ENCODE measurements around the gene THUMPD2.
A peak's percentile ranks its signal among the peaks of the same experiment; 100 is the strongest.

Gene THUMPD2

DNA sequence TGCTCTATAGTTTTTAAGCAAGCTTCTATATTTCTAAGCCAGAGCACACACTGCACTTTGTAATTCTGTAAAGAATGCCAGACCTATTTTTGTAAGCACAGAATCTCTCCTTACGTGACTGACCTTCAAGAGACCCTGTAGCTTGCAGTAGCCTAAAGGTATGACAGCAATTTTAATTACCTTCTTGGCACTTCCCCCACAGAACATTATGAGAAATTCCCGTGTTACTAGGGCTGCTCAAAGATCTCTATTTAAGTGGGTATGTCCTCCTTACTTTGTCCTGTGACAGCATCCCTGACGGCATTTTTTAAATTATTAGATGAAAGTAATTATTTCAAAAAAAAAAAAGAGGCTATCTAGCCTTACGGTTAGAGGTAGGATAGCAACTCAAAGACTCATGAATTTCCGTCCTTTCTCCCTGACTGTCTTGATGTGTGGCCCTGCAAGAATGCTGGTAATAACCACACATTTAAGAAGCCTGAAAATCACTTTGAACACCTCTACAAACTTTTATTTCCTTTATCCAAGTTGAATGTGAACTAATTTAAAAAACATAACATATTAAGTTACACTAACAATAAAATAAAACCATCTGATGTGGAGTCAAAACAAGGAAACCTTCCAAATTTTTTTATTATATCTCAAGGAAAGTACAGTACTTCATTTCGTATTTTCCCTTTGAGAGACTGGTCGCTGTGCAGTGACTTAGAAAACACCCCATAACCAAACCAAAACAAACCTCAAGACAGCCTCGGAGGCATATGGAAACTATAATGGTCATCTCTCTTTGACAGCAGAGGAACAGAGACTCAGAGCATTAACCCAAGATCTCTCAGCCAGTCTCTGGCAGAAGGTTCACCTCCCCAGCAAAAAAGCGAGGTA, 54.9 kb downstream of the THUMPD2 start:
- H3K4me3 ChIP-seq (ENCODE audit: low read depth, low read length) = no peak overlapping the region
- in situ Hi-C loops (cut with HindIII; ENCODE audit: low sequenced_read_pairs) = no loop called here
- peak; percentile 28 for DNase-seq (ENCODE audit: low read depth, low spot score)
- TF ChIP-seq, protein P1, sequence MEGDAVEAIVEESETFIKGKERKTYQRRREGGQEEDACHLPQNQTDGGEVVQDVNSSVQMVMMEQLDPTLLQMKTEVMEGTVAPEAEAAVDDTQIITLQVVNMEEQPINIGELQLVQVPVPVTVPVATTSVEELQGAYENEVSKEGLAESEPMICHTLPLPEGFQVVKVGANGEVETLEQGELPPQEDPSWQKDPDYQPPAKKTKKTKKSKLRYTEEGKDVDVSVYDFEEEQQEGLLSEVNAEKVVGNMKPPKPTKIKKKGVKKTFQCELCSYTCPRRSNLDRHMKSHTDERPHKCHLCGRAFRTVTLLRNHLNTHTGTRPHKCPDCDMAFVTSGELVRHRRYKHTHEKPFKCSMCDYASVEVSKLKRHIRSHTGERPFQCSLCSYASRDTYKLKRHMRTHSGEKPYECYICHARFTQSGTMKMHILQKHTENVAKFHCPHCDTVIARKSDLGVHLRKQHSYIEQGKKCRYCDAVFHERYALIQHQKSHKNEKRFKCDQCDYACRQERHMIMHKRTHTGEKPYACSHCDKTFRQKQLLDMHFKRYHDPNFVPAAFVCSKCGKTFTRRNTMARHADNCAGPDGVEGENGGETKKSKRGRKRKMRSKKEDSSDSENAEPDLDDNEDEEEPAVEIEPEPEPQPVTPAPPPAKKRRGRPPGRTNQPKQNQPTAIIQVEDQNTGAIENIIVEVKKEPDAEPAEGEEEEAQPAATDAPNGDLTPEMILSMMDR (IDR thresholded peaks at IDR 0.05; ENCODE audit: low read depth, low read length) = no peak

DNA sequence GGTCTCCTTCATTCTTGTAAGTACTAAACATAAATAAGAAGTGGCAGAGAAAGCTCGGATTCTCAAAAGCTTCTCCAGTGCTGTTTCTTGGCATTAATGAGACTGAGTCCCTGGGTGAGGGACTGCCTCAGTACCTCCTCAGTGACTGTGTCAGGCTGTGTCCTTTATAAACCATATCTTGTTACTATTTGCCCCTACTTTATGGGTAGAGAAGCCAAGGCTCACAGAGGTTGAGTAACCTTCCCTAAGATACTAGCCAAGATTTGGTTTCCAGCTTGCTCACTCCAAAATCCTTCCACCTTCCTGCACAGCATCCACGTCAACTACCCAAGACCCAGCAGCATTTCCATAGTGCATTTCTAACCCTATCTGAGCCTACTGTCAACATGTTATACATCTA, 55.6 kb downstream of the THUMPD2 start:
- in situ Hi-C loops (cut with HindIII; ENCODE audit: low sequenced_read_pairs) = no loop called here
- TF ChIP-seq, protein P1 (IDR thresholded peaks at IDR 0.05; ENCODE audit: low read depth, low read length) = no peak
- no peak overlapping the region for H3K4me3 ChIP-seq (ENCODE audit: low read depth, low read length)
- no peak for DNase-seq (ENCODE audit: low read depth, low spot score)

DNA sequence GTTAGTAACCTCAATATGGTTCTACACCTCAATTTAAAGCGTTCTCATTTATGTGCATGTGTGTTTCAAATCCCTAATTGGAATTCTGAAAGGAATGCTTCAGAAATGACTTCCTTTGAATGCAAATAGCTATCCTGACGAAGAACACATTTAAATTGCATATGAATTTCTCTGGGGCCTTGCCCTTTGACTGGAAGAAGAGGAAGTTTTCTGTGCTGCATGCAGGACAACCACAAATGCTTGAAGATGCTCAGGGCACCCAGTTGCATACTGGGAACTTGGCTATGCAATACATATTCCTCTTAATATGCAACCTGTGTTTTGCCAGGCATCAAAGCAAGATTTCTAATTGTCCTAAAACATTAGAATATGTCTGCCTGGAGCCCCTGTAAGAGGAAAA, 58.1 kb downstream of the THUMPD2 start:
- TF ChIP-seq, protein P1 (IDR thresholded peaks at IDR 0.05; ENCODE audit: low read depth, low read length) = no peak
- DNase-seq (ENCODE audit: low read depth, low spot score) = no peak
- no peak overlapping the region for H3K4me3 ChIP-seq (ENCODE audit: low read depth, low read length)
- in situ Hi-C loops (cut with HindIII; ENCODE audit: low sequenced_read_pairs) = no loop called here

DNA sequence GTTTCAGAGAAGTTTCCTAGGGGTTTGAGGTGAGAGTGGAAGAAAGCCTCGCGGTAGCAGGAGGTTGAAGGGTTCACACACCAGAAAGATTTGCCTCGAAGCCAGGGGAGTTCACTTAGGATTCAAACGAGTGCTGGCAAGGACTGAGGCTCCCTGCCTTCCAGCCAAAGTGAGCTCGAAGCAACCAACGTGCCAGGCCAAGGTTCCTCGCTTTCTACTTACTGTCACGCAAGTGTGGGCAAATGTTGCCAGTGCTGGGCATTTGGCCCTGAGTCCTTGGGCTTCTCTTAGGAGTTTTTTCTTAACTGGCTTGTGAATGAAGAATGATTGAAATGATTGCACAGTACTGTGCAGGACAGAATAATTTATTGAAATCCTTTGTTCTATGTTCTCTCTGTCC, 59.7 kb downstream of the THUMPD2 start:
- in situ Hi-C loops (cut with HindIII; ENCODE audit: low sequenced_read_pairs) = no loop called here
- DNase-seq (ENCODE audit: low read depth, low spot score) = no peak
- H3K4me3 ChIP-seq (ENCODE audit: low read depth, low read length) = no peak overlapping the region
- TF ChIP-seq, protein P1 (IDR thresholded peaks at IDR 0.05; ENCODE audit: low read depth, low read length) = no peak

DNA sequence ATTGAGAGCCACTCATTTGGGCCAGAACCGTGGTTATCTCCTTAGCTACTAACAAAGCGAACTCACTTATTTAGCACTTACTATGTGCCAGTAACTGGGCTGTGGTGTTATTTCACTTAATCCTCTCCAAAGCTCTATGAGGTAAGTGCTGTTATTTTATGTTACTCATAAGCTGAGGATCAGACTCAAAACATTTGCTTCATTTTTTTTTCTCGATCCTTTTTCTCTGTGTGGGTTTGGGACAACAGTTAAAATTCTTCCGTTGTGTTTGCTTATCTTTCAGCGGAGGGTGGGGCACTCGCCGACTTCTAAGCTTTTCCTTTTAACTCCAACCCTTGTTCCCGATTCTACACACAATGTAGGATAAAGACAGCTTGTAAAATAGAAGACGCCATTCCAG, 60.6 kb downstream of the THUMPD2 start:
- in situ Hi-C loops (cut with HindIII; ENCODE audit: low sequenced_read_pairs) = no loop called here
- TF ChIP-seq, protein P1 (IDR thresholded peaks at IDR 0.05; ENCODE audit: low read depth, low read length) = no peak

DNA sequence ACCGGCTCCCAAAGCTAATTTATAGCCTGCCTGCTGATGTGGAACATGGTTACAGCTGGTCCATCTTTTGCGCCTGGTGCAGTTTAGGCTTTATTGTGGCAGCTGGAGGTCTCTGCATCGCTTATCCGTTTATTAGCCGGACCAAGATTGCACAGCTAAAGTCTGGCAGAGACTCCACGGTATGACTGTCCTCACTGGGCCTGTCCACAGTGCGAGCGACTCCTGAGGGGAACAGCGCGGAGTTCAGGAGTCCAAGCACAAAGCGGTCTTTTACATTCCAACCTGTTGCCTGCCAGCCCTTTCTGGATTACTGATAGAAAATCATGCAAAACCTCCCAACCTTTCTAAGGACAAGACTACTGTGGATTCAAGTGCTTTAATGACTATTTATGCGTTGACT, 62.0 kb downstream of the THUMPD2 start:
- in situ Hi-C loops (cut with HindIII; ENCODE audit: low sequenced_read_pairs) = no loop called here
- H3K4me3 ChIP-seq (ENCODE audit: low read depth, low read length) = no peak overlapping the region
- no peak for DNase-seq (ENCODE audit: low read depth, low spot score)
- TF ChIP-seq, protein P1 (IDR thresholded peaks at IDR 0.05; ENCODE audit: low read depth, low read length) = no peak

More for the DNA sequence above, 60.6 kb downstream of the THUMPD2 start:
- no peak overlapping the region for H3K4me3 ChIP-seq (ENCODE audit: low read depth, low read length)
- DNase-seq (ENCODE audit: low read depth, low spot score) = peak; percentile 37

Measured in astrocyte of the spinal cord (primary cell).